SKM-1 treated with dmso at 0.1 percent for 144 hours (cell line): ENCODE data around the gene TM4SF20.
"Not testable (repeated sequence)": the region's sequence is repeated elsewhere in the genome, so short reads cannot be mapped to it uniquely, and the experiment has no call there.

ENCODE experiments used
- DNase-seq: peaks from one replicate; lab custom pipeline; 2025; ENCODE audit not compliant: unreplicated experiment; lab: John Stamatoyannopoulos, UW

TM4SF20 gene

DNA sequence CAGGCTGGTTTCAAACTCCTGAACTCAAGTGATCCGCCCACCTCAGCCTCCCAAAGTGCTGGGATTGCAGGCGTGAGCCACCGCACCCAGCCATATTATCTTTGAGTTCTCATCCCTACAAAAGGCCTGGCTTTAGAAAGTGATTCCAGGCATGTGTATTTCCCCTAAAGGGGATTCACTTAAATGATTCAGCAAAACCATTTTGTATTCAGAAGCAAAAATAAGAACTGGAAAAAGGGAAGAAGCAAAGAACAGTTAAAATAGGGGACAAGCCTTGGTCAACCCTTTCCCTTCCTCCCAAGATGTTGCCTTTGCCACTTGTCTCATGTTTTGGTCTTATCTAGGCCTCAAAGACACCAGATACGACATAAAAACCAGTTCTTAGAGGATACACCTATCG is 10.5 kb downstream of the TM4SF20 start:
- DNase-seq: no peak

- no peak for DNase-seq
These were observed 11.7 kb downstream of the TM4SF20 start for GRCh38 chr2:227367427-227367795.

GRCh38 chr2:227366769-227367426 is 12.2 kb downstream of the TM4SF20 start:
- no peak for DNase-seq

DNA sequence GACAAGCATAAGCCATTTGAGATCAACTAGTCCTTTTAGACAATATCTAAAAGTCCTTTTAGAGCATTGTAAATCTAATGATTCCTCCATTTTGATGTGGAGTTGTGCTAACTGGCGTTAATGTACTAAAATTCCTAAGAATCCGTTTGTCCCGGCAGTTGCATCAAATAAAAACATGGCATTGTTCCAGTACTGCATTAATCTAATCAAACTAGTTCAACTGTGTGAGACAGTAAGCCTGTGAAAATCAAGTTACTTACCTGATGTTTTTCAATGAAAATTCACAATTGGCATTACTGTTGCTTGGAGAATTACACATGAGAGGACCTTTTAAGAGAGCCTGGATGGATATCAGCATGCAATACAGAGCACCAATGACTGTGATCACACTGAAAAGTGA is 13.3 kb downstream of the TM4SF20 start:
- no peak for DNase-seq

DNA sequence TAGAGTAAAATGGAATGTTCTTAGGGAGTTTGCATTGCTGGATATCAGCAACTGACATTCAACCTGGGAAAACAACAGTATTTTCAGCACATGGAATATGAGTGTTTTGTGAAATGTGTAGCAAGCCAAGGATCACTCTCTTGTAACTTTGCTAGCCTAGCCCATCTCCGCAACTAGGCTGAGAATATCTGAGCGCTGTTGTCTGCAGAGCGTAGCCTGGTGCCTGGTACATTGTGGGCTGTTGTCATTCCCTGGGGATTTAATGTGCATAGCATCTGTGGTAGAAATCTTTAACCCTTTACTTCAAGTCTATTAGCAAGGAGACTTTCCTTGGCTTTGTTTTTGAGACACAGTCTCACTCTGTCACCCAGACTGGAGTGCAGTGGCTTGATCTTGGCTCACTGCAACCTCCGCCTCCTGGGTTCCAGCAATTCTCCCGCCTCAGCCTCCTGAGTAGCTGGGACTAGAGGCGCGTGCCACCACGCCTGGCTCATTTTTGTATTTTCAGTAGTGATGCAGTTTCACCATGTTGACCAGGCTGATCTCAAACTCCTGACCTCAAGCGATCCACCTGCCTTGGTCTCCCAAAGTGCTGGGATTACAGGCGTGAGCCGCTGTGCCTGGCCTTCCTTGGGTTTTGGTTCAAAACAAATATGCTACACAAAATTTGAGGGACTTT is 14.4 kb downstream of the TM4SF20 start:
- not testable (repeated sequence) for DNase-seq

GRCh38 chr2:227363756-227364155 is 15.3 kb downstream of the TM4SF20 start:
- DNase-seq: no peak

DNA sequence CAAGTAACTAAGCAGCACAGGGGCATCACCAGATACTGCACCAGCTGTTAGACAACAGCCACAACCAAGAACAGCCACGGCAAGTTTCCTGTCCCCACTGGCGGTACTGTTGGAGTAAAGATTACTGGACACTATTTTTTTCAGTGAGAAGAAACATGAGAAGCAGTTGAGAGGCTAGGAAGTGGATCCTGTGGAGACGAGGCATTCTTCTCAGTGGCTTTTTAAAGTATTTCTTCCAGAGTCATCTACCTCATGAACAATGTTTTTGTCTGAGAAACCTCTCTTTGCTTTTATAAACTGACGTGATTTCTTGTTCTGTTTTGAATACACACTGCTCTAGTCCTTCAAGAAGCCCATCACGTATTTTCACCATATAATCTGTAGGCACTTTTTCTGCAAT is 18.8 kb downstream of the TM4SF20 start:
- no peak for DNase-seq

- DNase-seq: no peak
These were observed 27.5 kb downstream of the TM4SF20 start for GRCh38 chr2:227351639-227352038.

- DNase-seq: no peak
These were observed 29.0 kb downstream of the TM4SF20 start for GRCh38 chr2:227349989-227350612.

GRCh38 chr2:227348324-227348723 is 30.8 kb downstream of the TM4SF20 start:
- no peak for DNase-seq

- no peak for DNase-seq
These were observed 32.0 kb downstream of the TM4SF20 start for GRCh38 chr2:227347117-227347516.

DNA sequence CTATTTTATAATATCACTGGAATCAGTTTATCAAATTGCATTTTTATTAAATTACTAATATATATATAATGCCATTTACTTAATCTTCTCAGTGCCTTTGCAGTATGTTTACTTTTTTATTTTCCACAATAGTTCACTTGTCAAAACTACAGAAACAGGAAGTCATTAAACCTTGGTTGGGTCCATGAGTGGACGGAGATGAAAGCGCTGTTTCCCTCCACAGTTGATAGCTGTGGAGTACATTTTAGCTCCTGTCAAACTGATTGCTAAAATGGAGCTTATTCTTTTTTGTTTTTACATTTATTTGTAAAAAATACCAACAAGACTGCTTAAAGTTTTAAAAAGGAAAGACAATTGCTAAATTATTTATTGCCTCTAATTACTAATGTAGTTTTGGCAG is 34.9 kb downstream of the TM4SF20 start:
- DNase-seq: no peak

- DNase-seq: no peak
These were observed 37.6 kb downstream of the TM4SF20 start for GRCh38 chr2:227341553-227341952.

DNA sequence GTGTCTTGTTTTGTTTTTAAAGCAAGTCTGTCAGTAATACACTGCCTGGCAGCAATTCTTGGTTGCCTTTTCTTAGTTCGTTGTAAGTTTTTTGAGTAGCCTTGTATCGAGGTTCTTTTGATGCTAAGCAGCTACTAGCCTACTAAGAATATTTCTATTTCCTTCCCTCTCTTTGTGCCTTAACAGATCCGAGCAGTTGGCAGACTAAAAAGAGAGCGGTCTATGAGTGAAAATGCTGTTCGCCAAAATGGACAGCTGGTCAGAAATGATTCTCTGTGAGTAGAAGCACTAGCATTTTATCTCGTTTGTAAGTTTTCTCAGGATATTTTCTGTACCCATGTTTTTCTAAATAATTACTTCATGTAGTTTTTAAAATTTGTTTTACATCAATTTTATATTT is 39.0 kb downstream of the TM4SF20 start:
- DNase-seq: no peak

DNA sequence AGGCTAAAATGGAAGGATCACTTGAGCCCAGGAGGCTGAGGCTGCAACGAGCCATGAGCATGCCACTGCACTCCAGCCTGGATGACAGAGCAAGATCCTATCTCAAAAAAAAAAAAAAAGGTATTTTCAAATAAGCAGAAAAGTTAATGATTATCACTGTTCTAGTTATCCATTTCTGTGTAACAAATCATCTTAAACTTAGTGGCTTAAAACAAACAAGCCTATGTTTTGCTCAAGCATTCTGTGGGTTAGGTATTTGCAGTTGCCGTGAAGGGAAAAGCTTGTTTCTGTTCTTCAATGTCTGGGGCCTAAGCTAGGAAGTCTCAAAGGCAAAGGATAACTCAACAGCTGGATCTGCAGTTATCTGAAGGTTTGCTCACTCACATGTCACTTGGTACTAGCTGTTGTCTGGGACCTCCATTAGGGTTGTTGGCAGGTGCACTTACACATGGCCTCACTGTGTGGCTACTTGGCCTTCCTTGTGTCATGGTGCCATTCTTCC is 40.0 kb downstream of the TM4SF20 start:
- no peak for DNase-seq

DNA sequence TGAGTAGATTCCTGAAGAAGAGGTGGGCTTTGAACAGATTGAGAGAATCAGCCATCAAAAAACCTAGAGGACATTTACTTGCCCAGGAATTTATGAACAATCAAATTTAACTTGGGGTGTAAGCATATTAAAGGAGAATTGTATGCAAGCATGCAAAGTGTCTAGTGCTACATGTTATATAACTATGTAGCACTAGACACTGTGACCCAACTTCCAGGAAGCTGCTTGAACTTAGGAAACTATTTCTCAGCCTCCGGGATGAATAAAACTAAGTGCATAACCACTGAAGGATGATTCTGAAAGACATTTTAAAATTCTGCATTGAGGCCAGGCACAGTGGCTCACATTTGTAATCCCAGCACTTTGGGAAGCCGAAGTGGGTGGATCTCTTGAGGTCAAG is 41.7 kb downstream of the TM4SF20 start:
- DNase-seq: no peak

DNA sequence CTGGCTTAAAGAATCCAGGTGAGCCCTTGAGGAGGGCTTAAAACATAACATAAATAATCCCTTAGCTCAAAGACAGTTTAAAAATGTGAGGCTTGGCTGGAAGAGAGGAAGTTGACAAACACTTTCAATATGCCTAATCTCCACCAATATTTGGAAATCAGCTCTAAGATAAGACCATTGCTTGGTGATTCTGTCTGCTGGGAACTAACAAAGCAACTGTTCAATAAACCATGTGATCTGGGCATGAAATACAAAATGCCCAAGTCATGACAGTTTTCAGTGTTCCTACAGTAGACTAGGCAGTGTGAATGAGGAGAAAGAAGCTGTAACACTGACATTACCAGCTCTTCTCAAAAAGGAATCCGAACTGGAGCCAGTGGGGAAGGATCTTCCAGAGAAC is 43.4 kb downstream of the TM4SF20 start:
- no peak for DNase-seq

DNA sequence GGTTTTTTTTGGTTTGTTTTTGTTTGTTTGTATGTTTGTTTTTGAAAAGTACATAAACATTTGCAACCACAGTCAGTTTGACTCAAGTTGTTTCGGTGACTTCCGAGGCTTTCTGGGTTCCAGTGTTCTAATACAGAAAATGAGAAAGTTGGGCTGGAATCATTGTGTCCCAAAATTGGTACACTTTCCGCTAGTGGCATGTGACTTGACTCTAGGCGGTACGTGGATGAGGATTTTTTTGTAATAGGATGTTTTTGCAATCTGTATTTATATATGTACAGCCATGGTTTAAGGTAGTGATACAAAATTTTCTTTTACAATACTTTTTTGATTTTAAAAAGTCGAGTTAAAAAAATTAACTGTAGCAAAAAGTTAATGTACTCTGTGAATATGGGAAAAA is 52.3 kb downstream of the TM4SF20 start:
- no peak for DNase-seq

DNA sequence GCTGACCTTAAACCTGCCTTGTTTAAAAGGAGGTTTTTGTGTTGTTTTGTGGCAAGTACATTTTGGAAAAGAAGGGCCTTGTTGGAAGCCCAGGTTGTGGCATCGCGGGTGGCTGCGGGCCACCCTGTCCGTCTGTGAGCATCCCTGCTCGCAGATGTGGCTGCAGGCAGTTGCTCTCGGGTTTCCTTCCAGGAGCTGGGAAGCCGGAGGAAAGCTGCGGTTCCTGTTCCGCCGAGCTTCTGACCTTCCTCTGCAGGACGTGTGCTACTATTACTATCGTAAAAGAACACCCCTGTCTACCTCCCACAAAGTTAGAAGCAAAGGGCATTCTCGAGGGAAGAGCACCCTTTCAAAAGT is 53.3 kb downstream of the TM4SF20 start:
- peak; percentile 4 for DNase-seq

- DNase-seq: peak; percentile 79
These were observed 53.9 kb downstream of the TM4SF20 start, which contains the start of gene MFF for GRCh38 chr2:227324995-227325838. TSS of gene MFF (plus strand) at chr2:227325251. CDS start at chr2:227330666, 5,415 bp downstream.

DNA sequence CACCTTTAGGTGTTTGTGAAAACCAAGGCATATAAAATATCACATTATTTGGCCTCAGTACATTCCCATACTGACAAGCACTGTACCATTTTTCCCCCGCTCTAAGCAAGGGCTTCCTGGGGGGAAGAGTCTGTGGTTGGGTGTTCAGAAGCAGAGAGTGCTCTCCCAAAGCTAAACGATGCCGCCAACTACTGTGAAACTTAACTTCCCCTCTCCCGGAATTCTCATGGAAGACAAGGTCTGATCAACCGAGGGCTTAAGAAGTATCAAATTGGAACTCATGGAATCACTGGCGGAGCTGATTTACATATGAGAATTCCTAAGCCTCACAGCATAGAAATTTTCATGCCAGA is 54.5 kb downstream of the TM4SF20 start:
- no peak for DNase-seq
